Osteoblast (primary cell): ENCODE data around the gene DHRS7C. TPM values are rescaled to one million over a fixed set of nuclear protein-coding genes. Genes with fewer than 3 reads are reported as not detected.
"Not testable (repeated sequence)": the region's sequence is repeated elsewhere in the genome, so short reads cannot be mapped to it uniquely, and the experiment has no call there.

Source experiments
- DNase-seq: peaks from one replicate; pipeline ENCODE4 v3.0.0; 2011; ENCODE audit warnings: low spot score, mixed read lengths; ENCODE audit not compliant: insufficient read length; ENCODE audit errors: missing footprints
- H2AFZ ChIP-seq: 2 replicates; pipeline ENCODE4 v1.6.0; 2011; ENCODE audit warnings: mild to moderate bottlenecking, low read length
- H3K27ac ChIP-seq: 2 replicates; pipeline ENCODE4 v1.5.1; 2011; ENCODE audit warnings: mild to moderate bottlenecking, low read depth, low read length, moderate library complexity
- H3K27me3 ChIP-seq: 2 replicates; pipeline ENCODE4 v1.6.0; 2012; ENCODE audit warnings: mild to moderate bottlenecking, control low read depth, inconsistent platforms, low read length, moderate library complexity; ENCODE audit not compliant: insufficient read depth
- H3K36me3 ChIP-seq: 2 replicates; pipeline ENCODE4 v1.5.1; 2011; ENCODE audit warnings: mild to moderate bottlenecking, low read length, control low read depth, moderate library complexity; ENCODE audit not compliant: insufficient read depth
- H3K4me1 ChIP-seq: 2 replicates; pipeline ENCODE4 v1.5.1; 2011; ENCODE audit warnings: mild to moderate bottlenecking, low read length, control low read depth, moderate library complexity; ENCODE audit not compliant: insufficient read depth
- H3K4me2 ChIP-seq: 2 replicates; pipeline ENCODE4 v1.6.0; 2011; ENCODE audit warnings: mild to moderate bottlenecking, low read length; ENCODE audit not compliant: insufficient read depth
- H3K4me3 ChIP-seq: fragments of 200-600 bp; sonication (generic); 3 replicates; pipeline ENCODE4 v1.5.1; 2012; ENCODE audit warnings: mild to moderate bottlenecking, low read length, inconsistent platforms; ENCODE audit not compliant: insufficient read depth
- H3K79me2 ChIP-seq: 2 replicates; pipeline ENCODE4 v1.6.0; 2012; ENCODE audit warnings: mild to moderate bottlenecking, low read length, control low read depth, inconsistent platforms; ENCODE audit not compliant: insufficient read depth
- H3K9me3 ChIP-seq: 2 replicates; pipeline ENCODE4 v1.5.1; 2011; ENCODE audit warnings: low read depth, low read length, control low read depth
- H4K20me1 ChIP-seq: 2 replicates; pipeline ENCODE4 v1.6.0; 2012; ENCODE audit warnings: mild to moderate bottlenecking, low read length, control low read depth; ENCODE audit not compliant: insufficient read depth
- CTCF ChIP-seq: IDR thresholded peaks from 2 replicates; pipeline ENCODE4 v1.5.1; 2011; ENCODE audit warnings: mild to moderate bottlenecking, low read depth, low read length, moderate library complexity; ENCODE audit errors: extremely low read depth
- total RNA-seq: library from RNA; depleted of rRNA; stranded (reverse); fragments of >200 nt; gene quantifications from 2 replicates; pipeline ENCODE4 v1.2.3, GENCODE V29; 2012

DHRS7C gene
- total RNA-seq, 1 donor = not detected

- H3K9me3 ChIP-seq = no peaks in the 10 kb centered on the region
- H3K79me2 ChIP-seq = no peaks in the 10 kb centered on the region
- H3K36me3 ChIP-seq = no peaks in the 10 kb centered on the region
- no peaks in the 10 kb centered on the region for H4K20me1 ChIP-seq
- H3K4me1 ChIP-seq = no peaks in the 10 kb centered on the region
- no peaks in the 10 kb centered on the region for H3K27me3 ChIP-seq
- DNase-seq = no peak
- TF ChIP-seq CTCF = no peak
- H3K27ac ChIP-seq = no peak overlapping the region
- no peak overlapping the region for H2AFZ ChIP-seq
- H3K4me2 ChIP-seq = no peak overlapping the region
- no peak overlapping the region for H3K4me3 ChIP-seq
These were observed 6.8 kb downstream of the DHRS7C start for GRCh38 chr17:9784544-9784943.

GRCh38 chr17:9783465-9783864 lies 7.9 kb downstream of the DHRS7C start:
- not testable (repeated sequence) for H3K27me3 ChIP-seq, H3K4me3 ChIP-seq, DNase-seq, H3K4me2 ChIP-seq, H3K79me2 ChIP-seq, H3K36me3 ChIP-seq, H3K4me1 ChIP-seq, H3K9me3 ChIP-seq, H4K20me1 ChIP-seq, H3K27ac ChIP-seq, H2AFZ ChIP-seq

- no peaks in the 10 kb centered on the region for H4K20me1 ChIP-seq
- no peak overlapping the region for H3K27ac ChIP-seq
- no peaks in the 10 kb centered on the region for H3K27me3 ChIP-seq
- no peak for DNase-seq
- H2AFZ ChIP-seq = no peak overlapping the region
- no peak overlapping the region for H3K4me3 ChIP-seq
- H3K36me3 ChIP-seq = no peaks in the 10 kb centered on the region
- no peak for TF ChIP-seq CTCF
- H3K4me2 ChIP-seq = no peak overlapping the region
- H3K4me1 ChIP-seq = no peaks in the 10 kb centered on the region
- H3K9me3 ChIP-seq = no peaks in the 10 kb centered on the region
- H3K79me2 ChIP-seq = no peaks in the 10 kb centered on the region
These were observed 8.3 kb downstream of the DHRS7C start for GRCh38 chr17:9783050-9783449.

GRCh38 chr17:9780552-9780951 lies 10.8 kb downstream of the DHRS7C start:
- no peaks in the 10 kb centered on the region for H4K20me1 ChIP-seq
- H3K79me2 ChIP-seq = no peaks in the 10 kb centered on the region
- no peak overlapping the region for H3K4me2 ChIP-seq
- no peak for TF ChIP-seq CTCF
- H3K9me3 ChIP-seq = no peaks in the 10 kb centered on the region
- no peak overlapping the region for H3K27ac ChIP-seq
- DNase-seq = peak; percentile 31
- no peaks in the 10 kb centered on the region for H3K4me1 ChIP-seq
- no peaks in the 10 kb centered on the region for H3K36me3 ChIP-seq
- no peak overlapping the region for H3K4me3 ChIP-seq
- H3K27me3 ChIP-seq = no peaks in the 10 kb centered on the region
- no peak overlapping the region for H2AFZ ChIP-seq
